Measurements from ENCODE around the gene GPR39.

GPR39 gene

DNA sequence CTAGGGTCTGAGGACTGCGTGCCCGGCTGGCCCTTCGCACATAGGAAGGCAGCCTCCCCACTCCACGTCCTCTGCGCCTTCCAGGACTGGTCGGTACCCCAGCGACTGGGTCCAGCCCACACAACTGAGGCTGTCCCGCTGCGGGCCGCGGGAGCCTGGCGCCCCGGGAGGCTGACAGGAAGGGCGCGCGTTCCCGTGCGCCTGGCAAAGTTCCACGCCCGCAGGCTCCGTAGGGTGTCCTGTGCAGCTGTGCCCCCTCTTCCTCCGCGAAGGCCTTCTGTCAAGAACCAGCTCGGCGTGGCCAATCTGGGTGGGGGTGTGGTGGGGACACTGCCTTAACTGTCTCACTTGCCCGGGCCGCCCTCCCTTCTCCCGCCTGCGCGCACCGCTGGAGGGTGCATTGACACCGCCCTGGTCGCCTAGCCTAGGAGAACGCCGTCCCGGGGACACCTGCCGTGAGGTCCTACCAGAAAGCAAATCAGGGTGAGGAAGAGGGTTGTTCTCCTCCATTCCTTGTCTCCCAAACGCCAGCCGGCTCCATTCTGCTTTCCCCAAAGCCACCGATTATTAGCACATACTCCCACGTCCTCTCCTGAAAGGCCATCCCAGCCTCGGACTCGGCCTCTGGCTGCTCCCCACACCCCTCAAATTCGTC is 254.0 kb downstream of the GPR39 start:
- no peak overlapping the region for H3K27ac ChIP-seq
- TF ChIP-seq, protein P1, sequence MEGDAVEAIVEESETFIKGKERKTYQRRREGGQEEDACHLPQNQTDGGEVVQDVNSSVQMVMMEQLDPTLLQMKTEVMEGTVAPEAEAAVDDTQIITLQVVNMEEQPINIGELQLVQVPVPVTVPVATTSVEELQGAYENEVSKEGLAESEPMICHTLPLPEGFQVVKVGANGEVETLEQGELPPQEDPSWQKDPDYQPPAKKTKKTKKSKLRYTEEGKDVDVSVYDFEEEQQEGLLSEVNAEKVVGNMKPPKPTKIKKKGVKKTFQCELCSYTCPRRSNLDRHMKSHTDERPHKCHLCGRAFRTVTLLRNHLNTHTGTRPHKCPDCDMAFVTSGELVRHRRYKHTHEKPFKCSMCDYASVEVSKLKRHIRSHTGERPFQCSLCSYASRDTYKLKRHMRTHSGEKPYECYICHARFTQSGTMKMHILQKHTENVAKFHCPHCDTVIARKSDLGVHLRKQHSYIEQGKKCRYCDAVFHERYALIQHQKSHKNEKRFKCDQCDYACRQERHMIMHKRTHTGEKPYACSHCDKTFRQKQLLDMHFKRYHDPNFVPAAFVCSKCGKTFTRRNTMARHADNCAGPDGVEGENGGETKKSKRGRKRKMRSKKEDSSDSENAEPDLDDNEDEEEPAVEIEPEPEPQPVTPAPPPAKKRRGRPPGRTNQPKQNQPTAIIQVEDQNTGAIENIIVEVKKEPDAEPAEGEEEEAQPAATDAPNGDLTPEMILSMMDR (IDR thresholded peaks at IDR 0.05), result no peak
- TF ChIP-seq ZFX (IDR thresholded peaks at IDR 0.05; ENCODE audit: borderline replicate concordance), result no peak

DNA sequence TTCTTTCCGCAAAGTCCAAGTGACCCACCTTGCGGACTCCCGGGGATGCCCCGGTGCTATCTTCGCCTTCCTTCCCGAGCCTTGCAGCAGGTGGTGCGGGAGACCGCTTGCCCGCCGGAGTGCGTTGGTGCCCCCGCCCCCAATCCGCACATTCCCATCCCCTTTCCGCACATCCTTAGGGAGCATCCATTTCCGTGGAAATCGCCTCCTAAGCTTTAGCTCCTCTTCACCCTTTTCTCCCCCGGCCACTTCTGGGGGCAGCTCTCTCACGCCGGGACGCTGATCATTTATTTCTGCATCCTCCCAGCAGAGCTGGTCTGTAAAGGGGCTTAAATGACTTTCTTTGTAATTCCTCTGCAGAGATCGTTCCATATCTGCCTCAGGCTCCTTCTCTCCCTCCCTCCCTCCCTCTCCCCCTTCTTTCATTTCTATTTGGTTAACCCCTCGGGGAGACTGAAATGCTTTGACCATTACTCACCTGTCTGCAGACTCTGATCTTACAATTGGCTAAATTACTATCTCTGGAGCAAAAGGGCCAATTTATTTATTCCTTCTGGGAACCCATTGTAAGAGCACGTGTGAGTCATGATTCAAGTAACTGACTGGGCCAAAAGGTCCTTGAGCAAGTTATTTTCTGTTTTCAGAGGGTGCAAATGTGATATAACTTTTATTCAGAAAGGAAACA is 254.7 kb downstream of the GPR39 start:
- TF ChIP-seq ZFX (IDR thresholded peaks at IDR 0.05; ENCODE audit: borderline replicate concordance), result no peak
- TF ChIP-seq, protein P1 (IDR thresholded peaks at IDR 0.05), result no peak
- no peak overlapping the region for H3K27ac ChIP-seq

DNA sequence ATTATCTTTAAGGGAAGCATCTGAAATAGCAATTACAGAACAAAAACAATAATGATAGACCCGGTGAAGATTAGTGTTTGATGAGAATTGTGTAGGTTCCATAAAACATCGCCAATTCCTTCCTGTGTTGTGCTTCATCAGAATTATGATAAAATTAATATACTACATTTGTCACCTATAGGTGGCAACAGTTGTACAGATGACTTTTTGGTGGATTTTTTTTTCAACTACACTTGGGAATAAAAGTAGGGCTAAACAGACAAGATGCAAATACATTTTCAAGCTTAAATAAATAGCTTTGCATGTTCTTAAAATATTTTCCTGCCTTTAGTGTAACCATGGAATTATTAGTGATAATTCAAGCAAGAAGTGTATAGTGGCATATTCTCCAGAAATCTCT is 260.4 kb downstream of the GPR39 start:
- TF ChIP-seq, protein P1 (IDR thresholded peaks at IDR 0.05), result peak; percentile 10; the same call in 1 of the 2 replicates
- no peak for TF ChIP-seq ZFX (IDR thresholded peaks at IDR 0.05; ENCODE audit: borderline replicate concordance)
- no peak overlapping the region for H3K27ac ChIP-seq

DNA sequence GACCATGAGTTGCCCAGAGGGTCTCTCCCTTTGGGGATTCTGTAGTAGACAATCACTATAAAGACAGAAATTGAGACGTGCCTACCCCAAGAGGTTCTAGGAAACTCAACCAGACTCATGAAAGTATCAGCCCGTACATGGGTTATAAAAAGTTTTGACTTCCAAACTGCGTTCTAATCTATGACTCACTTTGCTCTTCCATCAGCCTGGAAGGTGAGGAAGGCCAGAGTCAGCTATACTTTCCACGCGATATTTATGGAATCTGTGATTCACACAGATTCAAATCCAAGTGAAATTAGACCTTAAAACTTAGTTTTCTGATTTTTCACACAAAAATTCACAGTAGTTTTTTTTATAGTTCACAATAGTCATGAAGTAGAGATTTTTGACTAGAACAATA is 261.1 kb downstream of the GPR39 start:
- TF ChIP-seq, protein P1 (IDR thresholded peaks at IDR 0.05), result no peak
- no peak for TF ChIP-seq ZFX (IDR thresholded peaks at IDR 0.05; ENCODE audit: borderline replicate concordance)
- no peak overlapping the region for H3K27ac ChIP-seq

DNA sequence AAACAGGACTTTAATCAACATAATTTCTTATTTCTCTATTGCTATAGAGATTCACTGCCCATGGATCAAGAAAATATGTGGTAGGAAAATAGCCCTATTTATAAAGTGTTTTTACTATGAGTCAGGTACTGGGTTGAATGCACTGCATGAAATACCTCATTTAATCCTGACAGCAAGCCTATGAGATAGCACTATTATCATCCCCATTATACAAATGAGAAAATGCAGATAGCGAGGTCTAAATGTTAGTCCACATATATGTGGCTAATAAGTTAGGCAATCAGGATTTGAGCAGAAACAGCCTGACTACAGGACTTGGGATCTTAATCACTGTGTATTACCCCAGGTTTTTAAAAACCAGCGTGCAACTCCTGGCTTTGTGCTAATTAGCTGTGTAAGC is 261.9 kb downstream of the GPR39 start:
- TF ChIP-seq ZFX (IDR thresholded peaks at IDR 0.05; ENCODE audit: borderline replicate concordance), result no peak
- TF ChIP-seq, protein P1 (IDR thresholded peaks at IDR 0.05), result no peak
- H3K27ac ChIP-seq, result no peak overlapping the region

DNA sequence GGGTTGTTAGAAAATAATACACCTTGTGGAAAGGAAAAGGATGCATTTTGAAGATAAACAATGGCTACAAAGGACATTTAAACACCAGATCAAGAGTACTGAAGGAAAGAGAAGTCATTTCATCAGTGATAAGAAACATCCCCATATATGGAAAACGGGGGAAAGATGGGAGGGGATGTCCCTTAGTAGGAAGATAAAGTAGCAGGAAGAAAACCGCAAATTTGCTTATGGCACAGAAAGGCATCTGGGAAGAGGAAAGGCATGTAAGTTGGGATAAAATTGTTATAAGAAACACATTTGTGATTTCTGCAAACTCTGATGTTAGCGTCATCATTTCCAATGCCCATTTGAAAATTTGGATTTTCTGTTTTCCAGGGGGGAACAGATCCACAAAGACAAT is 263.9 kb downstream of the GPR39 start:
- TF ChIP-seq ZFX (IDR thresholded peaks at IDR 0.05; ENCODE audit: borderline replicate concordance), result no peak
- TF ChIP-seq, protein P1 (IDR thresholded peaks at IDR 0.05), result no peak
- H3K27ac ChIP-seq, result no peak overlapping the region

DNA sequence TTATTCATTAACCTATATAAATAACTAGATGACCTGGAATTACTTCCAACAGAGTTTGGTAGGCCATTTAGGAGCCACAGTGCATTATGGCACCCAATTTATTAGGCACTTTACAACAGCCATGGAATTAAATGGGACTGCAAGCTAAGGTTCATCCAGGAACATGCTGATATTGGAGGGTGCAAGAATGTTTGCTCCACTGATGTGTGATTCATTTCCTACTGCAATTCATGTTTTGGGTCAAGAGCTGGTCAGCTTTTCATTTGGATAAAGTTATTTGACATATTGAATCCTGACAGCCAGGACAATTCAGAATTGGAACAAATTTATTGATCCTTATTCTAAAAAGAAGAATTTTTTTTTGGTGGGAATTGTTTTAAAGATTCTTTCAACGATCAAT is 265.2 kb downstream of the GPR39 start:
- TF ChIP-seq, protein P1 (IDR thresholded peaks at IDR 0.05), result no peak
- TF ChIP-seq ZFX (IDR thresholded peaks at IDR 0.05; ENCODE audit: borderline replicate concordance), result no peak
- H3K27ac ChIP-seq, result no peak overlapping the region

Measured in 22Rv1 (cell line).